Fibroblast of villous mesenchyme (primary cell): ENCODE results near the gene MICAL3. TPM values are rescaled to one million over a fixed set of nuclear protein-coding genes. Genes with fewer than 3 reads are reported as not detected.

Experiments used
- DNase-seq: peaks from one replicate; pipeline ENCODE4 v3.0.0-alpha.2; 2010; ENCODE audit warnings: low read depth
- H3K4me3 ChIP-seq: 2 replicates; pipeline ENCODE4 v1.5.1; 2011; ENCODE audit warnings: low read depth, mild to moderate bottlenecking, low read length
- small RNA-seq: library from RNA; depleted of rRNA; stranded (forward); fragments of <200 nt; gene quantifications from one replicate; pipeline ENCODE3, GENCODE V24; 2012
- total RNA-seq: library from RNA; depleted of rRNA; stranded (reverse); fragments of >200 nt; gene quantifications from 2 replicates; pipeline ENCODE4 v1.2.3, GENCODE V29; 2012
- TF ChIP-seq, protein P1 (sequence below): IDR thresholded peaks from 2 replicates; pipeline ENCODE4 v1.5.1; 2012; ENCODE audit warnings: low read depth, mild to moderate bottlenecking, low read length; ENCODE audit not compliant: insufficient read depth

Gene MICAL3
- total RNA-seq, 1 donor, result 39.7 TPM

DNA sequence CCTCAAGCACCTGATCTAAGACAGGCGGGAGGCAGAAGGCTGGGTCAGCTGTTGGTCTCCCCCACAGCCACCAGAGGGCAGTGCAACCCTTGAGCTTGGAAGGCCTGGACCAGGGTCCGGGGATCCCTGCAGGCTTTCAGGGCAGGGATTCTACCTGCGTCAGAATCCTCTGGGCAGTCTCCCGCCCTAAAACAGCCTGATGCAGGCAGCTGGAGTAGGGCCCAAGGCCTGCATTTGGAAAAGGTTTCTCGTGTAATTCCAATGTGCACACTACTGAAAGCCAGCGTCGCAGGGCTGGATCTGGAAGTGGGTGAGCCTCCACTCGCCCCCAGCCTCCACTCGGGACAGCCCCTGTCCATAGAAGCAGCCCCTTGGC lies 281.8 kb downstream of the MICAL3 start:
- DNase-seq, result peak; percentile 69
- no peak overlapping the region for H3K4me3 ChIP-seq
- TF ChIP-seq, protein P1, sequence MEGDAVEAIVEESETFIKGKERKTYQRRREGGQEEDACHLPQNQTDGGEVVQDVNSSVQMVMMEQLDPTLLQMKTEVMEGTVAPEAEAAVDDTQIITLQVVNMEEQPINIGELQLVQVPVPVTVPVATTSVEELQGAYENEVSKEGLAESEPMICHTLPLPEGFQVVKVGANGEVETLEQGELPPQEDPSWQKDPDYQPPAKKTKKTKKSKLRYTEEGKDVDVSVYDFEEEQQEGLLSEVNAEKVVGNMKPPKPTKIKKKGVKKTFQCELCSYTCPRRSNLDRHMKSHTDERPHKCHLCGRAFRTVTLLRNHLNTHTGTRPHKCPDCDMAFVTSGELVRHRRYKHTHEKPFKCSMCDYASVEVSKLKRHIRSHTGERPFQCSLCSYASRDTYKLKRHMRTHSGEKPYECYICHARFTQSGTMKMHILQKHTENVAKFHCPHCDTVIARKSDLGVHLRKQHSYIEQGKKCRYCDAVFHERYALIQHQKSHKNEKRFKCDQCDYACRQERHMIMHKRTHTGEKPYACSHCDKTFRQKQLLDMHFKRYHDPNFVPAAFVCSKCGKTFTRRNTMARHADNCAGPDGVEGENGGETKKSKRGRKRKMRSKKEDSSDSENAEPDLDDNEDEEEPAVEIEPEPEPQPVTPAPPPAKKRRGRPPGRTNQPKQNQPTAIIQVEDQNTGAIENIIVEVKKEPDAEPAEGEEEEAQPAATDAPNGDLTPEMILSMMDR, result peak; percentile 81

DNA sequence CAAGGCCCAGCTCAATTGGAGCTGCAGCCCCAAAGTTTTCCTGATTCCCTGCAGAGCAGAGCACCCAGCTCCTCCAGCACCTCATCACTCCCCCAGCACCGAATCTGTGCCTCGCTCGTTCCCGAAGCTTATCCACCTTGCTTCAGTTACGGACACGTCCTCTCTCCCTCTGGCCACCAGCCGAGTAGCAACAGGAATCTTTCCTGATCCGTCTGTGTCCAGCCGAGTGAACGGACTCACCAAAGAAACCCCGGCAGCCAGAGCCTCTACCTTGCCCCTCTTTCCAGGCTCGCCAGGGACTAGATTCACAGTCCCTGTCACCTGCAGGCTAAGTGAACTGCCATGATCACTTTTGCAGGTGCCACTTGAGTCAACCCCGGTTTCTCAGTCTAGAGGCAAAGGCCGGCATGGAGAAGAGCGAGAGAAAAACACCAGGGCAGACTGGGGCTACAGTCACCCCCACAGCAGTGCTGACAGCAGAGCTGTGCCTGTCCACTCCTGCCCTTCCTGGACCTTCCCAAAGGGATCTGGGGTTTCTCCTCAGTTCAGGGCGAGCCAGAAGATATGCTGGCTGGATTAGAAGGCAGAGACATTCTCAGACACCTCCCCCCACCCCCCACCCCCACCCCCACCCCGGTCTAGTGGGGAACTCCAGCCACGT lies 282.4 kb downstream of the MICAL3 start:
- H3K4me3 ChIP-seq, result no peak overlapping the region
- DNase-seq, result no peak
- TF ChIP-seq, protein P1, result no peak

DNA sequence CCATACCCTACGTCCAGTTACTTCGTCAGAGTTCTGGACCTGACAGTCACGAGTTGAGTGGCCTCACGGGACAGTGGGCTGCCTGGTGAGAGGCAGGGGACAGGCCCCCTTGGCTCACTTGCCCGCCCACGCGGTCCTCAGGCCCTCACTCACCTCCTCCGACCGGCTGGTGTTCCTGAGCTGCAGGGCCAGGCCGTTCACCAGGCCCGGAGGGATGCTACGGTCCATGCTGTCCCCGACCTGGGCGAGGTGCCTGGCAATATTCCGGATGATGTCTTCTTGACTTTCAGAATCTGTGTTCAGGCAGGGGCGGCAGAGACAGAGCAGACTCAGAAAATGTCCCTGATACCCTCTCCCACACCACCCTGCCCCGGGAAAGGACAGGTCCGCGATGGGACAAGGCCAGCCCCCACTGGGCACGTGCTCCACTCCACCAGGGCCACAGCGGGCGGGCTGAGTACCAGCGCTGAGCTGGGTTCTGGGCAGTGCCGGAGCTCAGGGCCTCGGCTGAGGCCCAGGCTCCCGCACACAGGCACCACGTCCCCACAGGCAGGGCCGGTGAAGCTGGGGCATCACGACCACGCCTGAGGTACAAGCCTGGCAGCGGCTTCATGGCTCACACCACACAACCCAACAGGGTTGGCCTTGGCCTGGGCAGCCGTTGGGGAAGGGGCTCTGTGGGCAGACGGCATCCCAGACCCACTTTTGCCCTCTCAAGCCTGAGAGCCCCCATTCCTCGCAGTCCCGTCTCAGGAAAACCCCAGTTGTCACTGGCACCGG lies 285.0 kb downstream of the MICAL3 start:
- no peak for DNase-seq
- TF ChIP-seq, protein P1, result no peak

DNA sequence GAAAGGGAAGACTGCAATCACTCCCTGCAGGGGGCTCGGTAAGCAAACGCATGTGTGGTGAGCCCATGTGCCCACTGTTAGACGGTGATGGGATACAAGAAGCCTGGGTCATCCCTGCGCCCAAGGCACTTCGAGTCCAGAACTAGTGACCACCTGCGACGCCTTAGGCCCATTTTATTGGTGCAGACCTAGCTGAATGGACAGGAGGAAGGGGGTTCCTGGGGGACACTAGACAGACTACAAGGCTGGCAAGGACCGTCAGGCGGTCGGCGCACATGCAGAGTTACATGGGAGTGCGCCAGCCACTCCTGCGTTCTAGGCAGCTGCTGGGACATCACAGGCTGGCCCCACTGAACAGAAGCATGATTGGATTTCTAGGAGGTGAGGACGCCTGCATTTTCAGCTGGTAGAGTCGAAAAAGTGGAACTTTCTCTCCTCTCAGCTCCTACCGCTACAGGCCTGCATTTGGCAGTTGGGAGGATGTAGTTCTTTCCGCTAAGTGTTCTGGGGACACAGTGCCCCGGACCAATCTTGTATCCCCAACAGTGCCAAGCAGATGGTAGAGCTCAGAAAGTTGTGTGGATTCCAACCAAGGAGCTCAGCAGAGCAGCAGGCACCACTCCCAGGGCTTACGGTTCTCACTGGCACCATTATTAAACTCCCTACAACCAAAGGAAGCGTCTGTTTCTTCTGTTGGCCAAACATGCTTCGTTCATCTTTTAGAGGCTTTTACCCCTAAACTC lies 285.8 kb downstream of the MICAL3 start:
- DNase-seq, result no peak
- H3K4me3 ChIP-seq, result no peak overlapping the region
- TF ChIP-seq, protein P1, result no peak

More for the DNA sequence above, 285.0 kb downstream of the MICAL3 start:
- H3K4me3 ChIP-seq, result no peak overlapping the region

Small RNA genes within 50 kb of the gene (small RNA-seq; reads per million reads assigned to genes)
- not detected for gene MIR3198-1
- gene MIR648, result not detected

Other genes with a start within 250 kb of the MICAL3 start
- 19.6 and 21.6 TPM in 2 replicates for gene PEX26, start 53.4 kb upstream of the MICAL3 start, total RNA-seq
- under 0.01 and 0.32 TPM in 2 replicates for gene TUBA8, start 86.2 kb upstream of the MICAL3 start, total RNA-seq
- gene USP18, start 125.6 kb upstream of the MICAL3 start, total RNA-seq, result 3.9 and 9.5 TPM in 2 replicates